Bone marrow (tissue), 2 donors: ENCODE measurements around the gene SLC25A43.
"Not testable (repeated sequence)": the region's sequence is repeated elsewhere in the genome, so short reads cannot be mapped to it uniquely, and the experiment has no call there.

ENCODE experiments used
- DNase-seq, 2 donors: peaks; one replicate each; lab custom pipeline; 2025; lab: John Stamatoyannopoulos, UW

Gene SLC25A43

GRCh38 chrX:119410027-119410819, 11.1 kb downstream of the SLC25A43 start:
- no peak for DNase-seq

- DNase-seq = no peak
These were observed 11.7 kb downstream of the SLC25A43 start for GRCh38 chrX:119410854-119411253.

GRCh38 chrX:119411959-119412358, 12.8 kb downstream of the SLC25A43 start:
- no peak for DNase-seq

- no peak for DNase-seq
These were observed 18.2 kb downstream of the SLC25A43 start for GRCh38 chrX:119417376-119417775.

DNA sequence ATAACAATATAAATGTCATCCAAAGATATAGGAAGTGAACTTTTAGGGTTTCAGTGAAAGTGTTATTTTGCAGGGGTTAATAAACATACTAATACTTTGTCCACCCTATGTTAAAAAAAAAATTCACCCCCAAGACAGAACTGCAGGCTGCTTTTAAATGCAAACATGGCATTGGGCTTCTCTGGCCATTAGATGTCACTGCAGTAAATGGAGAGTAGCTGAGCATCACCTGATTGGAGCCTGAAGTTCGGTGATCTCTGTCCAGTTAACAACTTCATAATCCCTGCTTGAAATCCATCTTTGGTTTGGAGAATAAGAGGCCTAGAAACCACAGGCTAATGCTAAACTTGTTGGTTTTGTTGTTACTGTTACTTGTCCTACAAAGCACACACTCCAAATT, 18.7 kb downstream of the SLC25A43 start:
- no peak for DNase-seq

DNA sequence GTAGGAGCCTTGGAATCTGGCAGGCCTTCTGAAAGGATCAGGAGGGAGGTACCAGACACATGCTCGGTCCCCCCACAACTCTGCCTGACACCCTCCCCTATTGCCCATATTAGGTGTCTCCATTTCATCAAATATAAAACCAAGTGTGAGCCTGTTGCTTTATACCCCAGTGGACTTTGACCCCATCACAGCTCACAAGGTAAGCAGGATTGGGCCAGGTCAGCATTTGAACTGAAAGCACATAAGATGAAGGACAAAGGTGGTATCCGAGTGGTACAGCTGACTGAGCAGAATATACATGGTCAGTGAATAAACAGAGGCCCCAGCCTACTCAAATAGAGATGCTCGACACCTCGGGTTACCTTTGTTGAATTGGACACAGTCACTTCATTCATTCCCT, 20.0 kb downstream of the SLC25A43 start:
- DNase-seq = no peak

GRCh38 chrX:119419898-119420297, 20.8 kb downstream of the SLC25A43 start:
- DNase-seq = no peak

GRCh38 chrX:119421016-119421705, 22.0 kb downstream of the SLC25A43 start:
- no peak for DNase-seq

GRCh38 chrX:119423631-119424030, 24.5 kb downstream of the SLC25A43 start:
- DNase-seq = no peak

DNA sequence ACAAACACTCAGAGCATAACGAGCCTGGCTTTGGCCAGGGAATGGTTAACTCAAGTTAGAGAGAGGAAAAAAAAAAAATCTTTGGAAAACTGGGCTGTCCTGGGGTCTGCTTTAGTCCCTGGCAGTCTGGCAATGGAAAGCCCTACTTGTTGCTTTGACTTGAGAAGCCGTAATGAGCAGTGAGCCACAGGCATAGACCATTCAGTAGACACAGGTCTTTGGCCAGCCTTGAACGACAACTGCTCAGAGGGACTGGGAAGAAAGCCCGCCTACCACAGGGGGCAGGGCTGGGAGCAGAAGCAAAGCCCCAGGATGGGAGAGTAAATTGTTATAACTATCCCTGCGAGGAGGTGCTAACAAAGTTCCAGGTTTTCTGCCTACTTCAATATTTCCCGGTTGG, 25.9 kb downstream of the SLC25A43 start:
- no peak for DNase-seq

- DNase-seq = peak in 1 of 2 donors; percentile 69
These were observed 28.1 kb downstream of the SLC25A43 start for GRCh38 chrX:119427024-119427794.

- DNase-seq = no peak
These were observed 28.7 kb downstream of the SLC25A43 start for GRCh38 chrX:119427795-119428185.

- no peak for DNase-seq
These were observed 30.3 kb downstream of the SLC25A43 start for GRCh38 chrX:119429471-119429870.

DNA sequence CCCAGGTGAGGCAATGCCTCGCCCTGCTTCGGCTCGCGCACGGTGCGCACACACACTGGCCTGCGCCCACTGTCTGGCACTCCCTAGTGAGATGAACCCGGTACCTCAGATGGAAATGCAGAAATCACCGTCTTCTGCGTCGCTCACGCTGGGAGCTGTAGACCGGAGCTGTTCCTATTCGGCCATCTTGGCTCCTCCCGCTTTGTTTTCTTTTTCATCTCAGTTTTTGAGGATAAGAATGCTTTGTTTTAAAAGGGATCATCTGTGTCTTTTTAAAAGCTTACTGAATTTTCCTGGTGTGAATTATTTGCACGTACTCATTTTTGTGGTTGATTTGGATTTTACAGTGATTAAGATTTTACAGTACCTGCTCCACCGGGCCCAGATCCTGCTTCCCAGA, 42.2 kb downstream of the SLC25A43 start:
- not testable (repeated sequence) for DNase-seq

GRCh38 chrX:119442286-119442685, 43.1 kb downstream of the SLC25A43 start:
- peak in 1 of 2 donors; percentile 16 for DNase-seq

DNA sequence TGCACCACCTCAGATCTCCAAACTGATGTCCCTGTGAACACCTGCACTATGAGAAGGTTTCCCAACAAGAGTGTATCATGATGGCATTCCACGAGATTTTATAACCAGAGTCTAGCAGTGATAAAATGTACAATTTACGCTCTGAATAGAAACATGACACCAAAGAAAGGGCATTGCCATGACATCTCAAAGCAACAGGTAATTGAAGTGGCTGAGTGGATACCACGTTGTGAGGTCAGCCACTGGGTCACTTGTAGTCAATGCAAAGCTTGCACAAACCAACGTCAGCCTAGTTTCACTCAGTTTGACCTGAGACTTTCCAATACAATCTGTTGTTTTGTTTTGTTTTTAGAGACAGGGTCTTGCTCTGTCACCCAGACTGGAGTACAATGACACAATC, 54.1 kb downstream of the SLC25A43 start:
- no peak for DNase-seq

DNA sequence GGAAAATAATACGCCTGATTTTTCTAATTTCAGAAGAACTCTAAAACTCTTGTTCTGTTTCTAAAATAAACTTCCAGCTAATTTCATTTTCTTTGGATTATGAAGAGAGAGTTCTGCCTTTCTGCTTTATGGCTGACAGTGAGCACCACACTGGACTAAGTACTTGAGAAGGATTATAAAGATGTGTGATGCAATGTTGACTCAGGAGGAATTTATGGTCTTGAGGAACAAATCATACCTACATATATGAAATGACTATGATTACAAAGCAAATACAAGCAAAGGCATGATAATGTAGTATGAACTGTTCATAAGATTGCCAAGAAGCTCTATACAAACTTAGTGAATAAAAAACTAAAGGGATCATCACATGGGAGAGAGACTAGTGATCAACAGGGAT, 56.1 kb downstream of the SLC25A43 start:
- DNase-seq = no peak

DNA sequence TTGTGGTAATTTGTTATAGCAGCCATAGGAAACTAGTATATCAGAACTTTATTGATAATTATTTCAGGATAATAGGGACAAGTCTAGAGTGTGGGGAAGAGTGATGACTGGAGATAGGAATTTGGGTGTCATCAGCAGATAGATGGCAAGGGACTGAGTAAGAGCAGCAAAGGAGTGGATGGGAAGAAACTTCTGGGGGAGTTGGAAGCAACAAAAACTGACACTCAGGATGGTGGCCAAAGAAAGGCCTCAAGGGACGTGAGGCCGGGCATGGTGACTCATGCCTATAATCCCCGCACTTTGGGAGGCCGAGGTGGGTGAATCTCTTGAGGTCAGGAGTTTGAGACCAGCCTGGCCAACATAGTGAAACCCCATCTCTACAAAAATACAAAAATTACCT, 60.0 kb downstream of the SLC25A43 start:
- DNase-seq = no peak

GRCh38 chrX:119465555-119465954, 66.4 kb downstream of the SLC25A43 start:
- no peak for DNase-seq

DNA sequence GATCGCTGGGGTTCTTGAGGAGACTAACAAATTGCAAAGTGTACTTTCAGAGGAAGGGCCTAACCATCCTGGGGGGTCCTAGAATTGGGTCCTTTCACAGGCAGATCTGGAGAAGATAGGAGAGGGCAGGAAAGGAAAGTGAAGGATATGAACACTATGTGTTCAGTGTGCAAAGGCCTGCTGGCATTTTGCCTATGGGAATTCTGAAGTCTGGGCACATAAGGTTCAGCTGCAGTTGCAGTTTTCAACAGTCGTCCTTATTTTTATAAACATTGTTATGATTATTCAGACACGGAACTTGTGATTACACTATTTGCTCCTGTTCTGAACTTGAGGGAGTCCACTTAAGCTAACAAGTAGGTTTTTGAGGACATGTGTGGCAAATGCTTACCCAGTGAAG, 67.8 kb downstream of the SLC25A43 start:
- DNase-seq = no peak

DNA sequence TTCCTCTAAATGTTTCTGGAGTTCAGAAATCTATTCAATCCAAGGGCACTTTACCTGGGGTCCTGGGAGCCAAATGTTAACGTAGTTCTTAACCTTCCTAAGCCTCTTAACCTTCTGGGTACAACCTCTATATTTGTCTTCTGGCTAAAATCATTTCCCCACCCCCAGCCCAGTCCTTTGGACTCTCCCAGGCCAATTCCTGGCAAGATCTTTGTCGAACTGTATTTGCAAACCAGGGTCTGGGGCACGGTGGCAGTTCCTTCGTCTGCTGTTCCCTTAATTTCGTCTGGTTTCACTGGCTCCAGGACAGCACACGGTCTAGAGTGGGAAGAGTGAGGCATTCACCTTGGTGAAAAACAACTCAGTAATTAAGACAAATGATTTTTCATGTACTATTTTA, 68.3 kb downstream of the SLC25A43 start:
- DNase-seq = no peak

DNA sequence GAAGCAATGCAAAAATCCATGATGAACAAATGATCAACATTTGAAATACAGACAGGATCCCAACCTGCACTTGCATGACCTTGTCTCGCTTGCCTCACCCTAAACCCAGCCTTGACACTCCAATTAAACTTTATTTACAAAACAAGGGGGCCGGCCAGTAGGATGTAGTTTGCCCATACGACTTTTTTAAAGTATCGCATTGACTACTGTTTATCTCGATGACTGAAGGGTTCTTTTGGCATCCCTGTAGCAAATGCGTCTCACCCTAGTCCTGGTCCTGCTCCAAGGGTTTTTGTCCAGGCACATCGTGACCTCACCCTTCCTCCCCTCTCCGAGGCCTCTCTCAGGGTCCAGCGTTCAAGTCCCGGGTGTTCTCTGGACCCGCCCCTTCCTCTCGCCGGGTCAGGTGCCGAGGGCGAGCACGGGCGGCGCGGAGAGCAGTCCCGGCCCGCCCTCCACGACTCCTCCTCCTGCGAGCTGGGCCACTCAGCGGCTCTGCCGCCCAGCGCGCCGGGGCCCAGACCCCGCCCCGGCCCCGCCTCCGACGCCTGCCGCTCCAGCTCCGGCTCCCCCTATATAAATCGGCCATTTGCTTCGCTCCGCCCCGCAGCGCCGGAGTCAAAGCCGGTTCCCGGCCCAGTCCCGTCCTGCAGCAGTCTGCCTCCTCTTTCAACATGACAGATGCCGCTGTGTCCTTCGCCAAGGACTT, 68.9 kb downstream of the SLC25A43 start, which contains the start of gene SLC25A5:
Gene SLC25A5, plus strand, starts transcription at position 603 of the 709 bp plus-strand sequence. Its CDS starts 72 bp downstream, at position 675.
- peak; percentile 47 to 64 for DNase-seq
